ENCODE measurements around the gene DNAJA4.

DNA sequence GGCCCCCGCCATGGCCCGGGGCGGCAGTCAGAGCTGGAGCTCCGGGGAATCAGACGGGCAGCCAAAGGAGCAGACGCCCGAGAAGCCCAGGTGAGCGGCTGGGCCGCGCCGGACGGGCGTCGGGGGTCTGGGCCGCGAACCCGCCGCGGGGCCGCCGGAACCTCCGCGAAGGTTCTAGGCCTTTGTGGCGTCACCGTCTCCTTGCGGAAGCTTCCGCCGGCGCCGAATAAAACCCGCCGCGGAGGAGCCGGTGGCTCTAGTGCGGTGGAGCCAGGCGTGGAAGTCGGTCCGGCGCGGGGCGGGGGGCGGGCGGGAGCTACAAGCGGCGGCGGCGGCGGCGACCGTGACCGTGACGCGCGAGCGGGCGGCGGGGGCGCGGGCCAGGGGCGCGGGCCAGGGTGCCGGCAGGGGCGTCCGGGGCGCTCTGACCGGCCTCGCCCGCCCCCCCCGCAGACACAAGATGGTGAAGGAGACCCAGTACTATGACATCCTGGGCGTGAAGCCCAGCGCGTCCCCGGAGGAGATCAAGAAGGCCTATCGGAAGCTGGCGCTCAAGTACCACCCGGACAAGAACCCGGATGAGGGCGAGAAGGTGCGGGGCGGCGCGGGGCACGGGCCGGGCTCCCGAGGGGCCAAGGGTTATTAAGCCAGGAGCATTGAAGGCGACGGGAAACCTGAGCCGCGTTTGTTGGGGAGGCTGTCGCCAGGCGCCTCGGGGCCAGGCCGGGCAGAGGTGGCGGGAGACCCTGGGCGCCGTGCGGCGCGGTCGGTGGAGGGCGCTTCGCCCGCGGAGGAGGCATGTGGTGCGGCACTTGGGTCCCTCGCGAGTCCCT is at the start of gene DNAJA4:
- peak in 1 of 2 donors; percentile 31 for TF ChIP-seq POLR2A (IDR thresholded peaks at IDR 0.05)
- TF ChIP-seq, protein P1, sequence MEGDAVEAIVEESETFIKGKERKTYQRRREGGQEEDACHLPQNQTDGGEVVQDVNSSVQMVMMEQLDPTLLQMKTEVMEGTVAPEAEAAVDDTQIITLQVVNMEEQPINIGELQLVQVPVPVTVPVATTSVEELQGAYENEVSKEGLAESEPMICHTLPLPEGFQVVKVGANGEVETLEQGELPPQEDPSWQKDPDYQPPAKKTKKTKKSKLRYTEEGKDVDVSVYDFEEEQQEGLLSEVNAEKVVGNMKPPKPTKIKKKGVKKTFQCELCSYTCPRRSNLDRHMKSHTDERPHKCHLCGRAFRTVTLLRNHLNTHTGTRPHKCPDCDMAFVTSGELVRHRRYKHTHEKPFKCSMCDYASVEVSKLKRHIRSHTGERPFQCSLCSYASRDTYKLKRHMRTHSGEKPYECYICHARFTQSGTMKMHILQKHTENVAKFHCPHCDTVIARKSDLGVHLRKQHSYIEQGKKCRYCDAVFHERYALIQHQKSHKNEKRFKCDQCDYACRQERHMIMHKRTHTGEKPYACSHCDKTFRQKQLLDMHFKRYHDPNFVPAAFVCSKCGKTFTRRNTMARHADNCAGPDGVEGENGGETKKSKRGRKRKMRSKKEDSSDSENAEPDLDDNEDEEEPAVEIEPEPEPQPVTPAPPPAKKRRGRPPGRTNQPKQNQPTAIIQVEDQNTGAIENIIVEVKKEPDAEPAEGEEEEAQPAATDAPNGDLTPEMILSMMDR (IDR thresholded peaks at IDR 0.05), result no peak
